Epidermal melanocyte (primary cell): Measurements from ENCODE around the gene LHX1.
A peak's percentile ranks its signal among the peaks of the same experiment; 100 is the strongest.

Experiments used
- DNase-seq: peaks from one replicate; pipeline ENCODE4 v3.0.0; 2011; ENCODE audit warnings: low spot score; ENCODE audit not compliant: insufficient read length

LHX1 gene

GRCh38 chr17:36937959-36938565 is 787 bp downstream of the LHX1 start:
- no peak for DNase-seq

GRCh38 chr17:36938566-36939051 is 1.3 kb downstream of the LHX1 start:
- no peak for DNase-seq

DNA sequence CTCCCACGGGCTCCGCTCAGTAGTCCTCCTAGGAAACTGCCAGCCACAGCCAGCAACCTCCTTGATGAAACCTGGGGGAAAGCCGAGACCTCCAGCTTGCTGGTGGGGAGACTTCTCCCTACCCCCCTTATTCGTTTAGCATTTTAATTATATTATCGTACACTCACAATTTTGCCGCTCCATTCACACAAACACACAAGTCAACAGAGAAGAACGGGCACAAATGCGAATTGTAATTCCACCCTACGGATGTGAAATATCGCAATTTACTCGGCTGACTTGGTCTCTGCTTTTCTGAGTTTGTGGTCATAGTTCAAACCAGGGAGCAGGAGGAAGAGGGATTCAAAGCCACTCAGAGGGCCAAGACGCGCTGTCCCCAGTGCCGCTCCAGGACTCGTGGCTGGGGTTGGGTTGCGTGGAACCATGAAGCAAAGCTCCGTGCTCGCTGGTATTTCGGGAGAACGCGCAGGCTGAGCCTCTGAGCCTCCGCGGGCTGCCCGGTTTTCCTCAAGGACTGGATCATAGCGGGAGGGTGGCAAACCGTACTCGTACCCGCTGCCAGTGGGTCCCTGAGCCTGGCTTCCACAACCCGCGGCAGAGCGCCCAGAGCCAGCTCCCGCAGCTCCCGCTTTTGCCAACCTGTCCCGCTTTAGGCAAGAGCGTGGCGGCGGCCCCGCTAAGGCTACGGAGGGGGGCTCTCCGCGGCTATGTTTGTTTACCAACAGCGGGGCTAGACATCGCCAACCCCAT is 2.0 kb downstream of the LHX1 start:
- DNase-seq: no peak

DNA sequence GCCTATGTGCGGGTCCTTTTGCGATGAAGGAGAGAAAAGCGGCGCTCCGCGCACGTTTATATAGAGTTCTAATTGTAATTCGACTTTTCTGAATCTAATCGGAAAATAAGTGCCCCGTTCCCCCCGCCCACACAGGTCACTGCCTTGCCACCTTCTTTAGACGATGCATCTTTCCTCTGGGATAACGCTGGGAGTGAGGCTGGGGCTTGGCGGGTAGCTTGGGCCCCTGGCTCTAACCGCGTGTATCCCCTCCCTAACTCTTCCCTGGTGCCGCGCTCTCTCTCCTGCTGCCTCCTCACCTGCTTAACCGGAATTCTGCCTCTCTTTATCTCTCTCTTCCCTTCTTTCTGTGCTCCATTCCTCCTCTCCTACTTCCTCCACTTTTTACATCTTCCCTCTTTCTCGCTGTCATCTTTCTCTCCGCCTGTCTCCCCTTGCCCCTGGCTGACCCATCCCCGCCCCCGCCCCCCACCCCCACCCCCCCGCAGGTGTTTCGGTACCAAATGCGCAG is 2.6 kb downstream of the LHX1 start:
- no peak for DNase-seq

DNA sequence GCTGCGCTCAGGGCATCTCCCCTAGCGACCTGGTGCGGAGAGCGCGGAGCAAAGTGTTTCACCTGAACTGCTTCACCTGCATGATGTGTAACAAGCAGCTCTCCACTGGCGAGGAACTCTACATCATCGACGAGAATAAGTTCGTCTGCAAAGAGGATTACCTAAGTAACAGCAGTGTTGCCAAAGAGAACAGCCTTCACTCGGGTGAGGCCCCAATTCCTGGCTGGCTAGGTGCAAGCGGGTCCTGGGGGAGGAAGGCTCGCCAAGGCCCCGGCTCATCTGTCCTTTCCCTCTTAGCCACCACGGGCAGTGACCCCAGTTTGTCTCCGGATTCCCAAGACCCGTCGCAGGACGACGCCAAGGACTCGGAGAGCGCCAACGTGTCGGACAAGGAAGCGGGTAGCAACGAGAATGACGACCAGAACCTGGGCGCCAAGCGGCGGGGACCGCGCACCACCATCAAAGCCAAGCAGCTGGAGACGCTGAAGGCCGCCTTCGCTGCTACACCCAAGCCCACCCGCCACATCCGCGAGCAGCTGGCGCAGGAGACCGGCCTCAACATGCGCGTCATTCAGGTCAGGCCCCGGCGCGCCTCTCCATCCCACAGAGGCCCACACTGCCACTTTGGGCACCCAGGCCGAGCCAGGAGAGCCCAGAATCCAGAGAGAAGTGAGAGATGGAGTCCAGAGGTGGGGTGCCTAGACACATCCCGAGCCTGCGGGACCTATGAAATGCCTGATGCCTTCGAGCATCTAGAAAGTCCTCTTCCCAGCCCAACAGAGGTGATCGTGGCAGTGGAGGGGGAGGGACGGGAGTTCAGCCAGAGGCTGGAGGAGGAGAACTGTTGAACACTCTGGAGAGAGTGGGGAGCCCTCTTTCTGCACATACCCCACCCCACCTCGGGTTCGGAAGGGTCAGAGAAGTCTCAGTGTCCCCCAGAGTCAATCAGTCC is 3.3 kb downstream of the LHX1 start:
- DNase-seq: no peak

DNA sequence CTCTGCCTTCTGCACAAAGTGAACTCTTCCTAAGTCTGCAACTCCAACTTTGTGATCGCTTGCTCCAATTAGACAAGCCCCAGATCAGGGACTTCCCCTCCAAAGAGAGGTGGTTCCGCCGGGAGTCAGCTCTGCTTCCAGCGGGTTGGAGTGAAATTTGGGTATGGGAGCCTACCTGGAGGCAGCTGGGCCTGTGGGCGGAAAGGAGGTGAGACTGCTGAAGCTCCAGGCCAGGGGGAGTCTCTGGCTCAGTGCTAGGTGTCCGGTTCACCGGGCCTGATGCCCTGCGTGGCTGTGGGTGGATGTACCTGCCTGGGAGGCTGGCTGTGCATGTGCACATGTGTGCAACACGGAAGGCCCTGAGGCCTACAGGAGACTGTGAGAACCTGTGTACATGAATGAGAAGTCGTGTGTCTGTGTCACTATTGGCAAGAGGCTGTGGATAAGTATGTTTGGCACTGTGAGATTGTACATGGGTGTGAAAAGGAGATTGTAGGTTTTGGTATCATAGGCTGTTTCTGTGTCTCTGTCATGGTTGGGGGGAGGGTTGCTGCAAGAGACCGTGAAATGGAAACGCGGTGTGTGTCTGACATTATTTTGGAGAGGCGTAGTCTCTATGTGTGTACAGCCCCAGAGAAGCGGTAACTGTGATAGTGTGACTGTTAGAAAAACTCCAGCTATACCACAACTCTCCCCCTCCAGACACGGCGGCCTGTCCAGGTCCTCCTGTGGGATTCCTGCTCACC is 4.2 kb downstream of the LHX1 start:
- DNase-seq: no peak

DNA sequence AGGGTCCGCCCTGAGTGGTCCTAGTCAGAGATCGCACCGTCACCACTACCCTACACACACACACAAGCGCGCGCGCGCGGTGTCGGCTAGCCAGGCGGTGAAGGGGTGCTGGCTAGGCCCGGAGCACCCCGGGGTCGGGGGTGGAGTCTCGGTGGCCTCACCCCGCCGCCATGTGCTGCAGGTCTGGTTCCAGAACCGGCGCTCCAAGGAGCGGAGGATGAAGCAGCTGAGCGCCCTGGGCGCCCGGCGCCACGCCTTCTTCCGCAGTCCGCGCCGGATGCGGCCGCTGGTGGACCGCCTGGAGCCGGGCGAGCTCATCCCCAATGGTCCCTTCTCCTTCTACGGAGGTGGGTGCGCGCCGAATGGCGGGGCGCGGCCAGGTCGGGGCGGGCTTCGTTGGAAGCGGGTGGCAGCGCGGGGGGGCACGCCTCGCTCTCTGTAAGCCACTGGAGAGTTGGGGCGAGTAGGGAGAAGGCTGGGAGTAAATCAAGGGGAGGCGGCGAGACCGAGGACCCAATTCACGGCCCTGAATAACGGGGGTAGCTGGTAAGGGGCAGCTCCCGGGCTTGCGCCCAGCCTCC is 4.8 kb downstream of the LHX1 start:
- no peak for DNase-seq

DNA sequence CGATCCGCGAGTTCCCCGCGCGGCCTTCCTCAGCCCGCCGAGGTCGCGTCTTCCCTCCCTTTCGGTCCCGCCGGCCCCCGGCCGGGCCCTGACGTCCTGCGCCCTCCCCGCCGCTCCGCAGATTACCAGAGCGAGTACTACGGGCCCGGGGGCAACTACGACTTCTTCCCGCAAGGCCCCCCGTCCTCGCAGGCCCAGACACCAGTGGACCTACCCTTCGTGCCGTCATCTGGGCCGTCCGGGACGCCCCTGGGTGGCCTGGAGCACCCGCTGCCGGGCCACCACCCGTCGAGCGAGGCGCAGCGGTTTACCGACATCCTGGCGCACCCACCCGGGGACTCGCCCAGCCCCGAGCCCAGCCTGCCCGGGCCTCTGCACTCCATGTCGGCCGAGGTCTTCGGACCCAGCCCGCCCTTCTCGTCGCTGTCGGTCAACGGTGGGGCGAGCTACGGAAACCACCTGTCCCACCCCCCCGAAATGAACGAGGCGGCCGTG is 5.4 kb downstream of the LHX1 start:
- no peak for DNase-seq

GRCh38 chr17:36943250-36944191 is 6.2 kb downstream of the LHX1 start:
- no peak for DNase-seq

DNA sequence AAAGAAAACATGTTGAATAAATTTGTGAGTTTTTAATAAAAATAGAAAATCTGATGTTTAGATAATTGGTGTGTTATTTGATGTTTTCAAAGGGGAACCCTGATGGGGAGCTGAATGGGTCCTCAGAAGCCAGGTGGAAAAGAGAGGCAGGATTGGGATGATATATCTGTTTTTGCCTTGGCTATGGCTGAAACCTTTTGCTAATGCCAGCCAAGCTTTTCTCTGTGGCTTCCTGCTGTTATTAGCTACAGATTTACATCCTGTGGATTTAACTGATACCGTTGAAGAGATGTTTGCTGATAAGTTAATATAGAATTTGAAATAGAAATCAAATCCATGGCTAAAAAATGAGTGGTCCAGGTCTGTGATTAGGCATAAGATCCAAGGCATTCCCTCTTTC is 7.3 kb downstream of the LHX1 start:
- no peak for DNase-seq

DNA sequence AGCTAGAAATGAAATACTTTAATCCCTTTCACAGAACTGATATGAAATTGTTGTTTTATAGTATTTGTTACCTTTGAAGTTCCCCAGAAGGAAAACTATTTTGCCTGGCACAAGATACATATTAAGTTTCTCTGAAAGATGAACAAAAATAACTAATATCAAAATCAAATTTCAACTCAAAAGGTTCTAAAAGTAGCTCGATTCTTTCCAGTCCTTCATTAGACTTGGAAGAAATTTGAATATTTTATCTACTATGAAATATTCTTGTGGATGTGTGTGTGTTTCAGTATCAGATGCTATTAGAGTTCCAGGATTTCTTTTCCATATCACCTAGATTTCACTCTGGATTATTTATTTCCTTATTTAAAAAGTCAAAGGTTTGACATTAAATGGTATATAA is 7.9 kb downstream of the LHX1 start:
- no peak for DNase-seq

DNA sequence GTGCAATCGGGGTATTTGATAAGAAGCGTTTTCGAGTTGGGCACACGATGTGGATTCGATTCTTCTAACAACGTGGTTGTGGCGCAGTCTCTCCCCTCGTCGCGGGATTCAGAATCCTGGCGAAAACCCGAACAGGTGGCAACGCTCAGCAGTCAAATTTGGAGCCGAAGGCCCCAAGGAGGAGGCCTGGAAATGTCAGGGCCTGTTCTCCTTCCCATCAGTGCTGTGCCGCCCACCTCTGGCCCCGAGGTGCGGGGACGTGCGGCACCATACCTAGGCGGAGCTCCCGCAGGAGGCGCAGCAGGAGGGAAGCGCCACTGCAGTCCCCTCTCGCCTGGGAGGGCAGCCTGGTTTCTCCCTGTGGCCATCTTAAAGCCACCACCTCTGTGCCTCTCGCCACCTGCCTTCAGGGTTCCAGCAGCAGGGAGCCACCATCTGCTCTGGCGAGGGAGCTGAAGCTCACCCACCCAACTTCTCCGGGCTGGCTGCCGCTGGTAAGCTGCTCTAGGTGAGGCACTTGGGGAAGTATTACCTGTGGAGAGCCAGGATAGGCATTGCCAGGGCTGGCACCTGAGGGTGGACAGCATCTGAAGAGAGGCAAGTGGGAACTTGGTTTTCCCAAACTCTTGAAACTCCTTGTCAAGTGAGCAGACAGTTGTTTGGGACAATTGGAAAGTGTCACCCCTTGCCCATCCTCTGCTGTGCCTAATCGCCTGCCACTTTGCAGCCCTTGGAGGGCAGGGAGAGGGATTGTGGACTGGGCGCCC is 8.9 kb downstream of the LHX1 start:
- DNase-seq: no peak

DNA sequence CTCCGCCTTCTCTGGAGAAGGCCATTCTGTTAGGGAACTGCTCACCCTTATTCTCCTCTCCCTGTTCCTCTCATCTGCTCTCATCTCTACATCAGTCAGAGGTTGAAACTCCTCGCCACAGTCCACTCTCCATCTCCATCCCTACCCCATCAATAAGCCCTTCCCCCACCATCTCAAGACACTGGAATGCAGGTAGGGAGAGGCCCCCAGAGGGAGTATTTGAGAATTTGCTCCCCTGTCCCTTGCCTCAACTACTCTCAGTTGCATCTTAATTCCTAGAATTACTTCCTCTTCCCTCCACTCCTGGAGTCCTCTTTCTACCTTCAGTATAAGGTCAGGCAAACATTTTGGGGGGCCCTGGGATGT is 9.4 kb downstream of the LHX1 start:
- no peak for DNase-seq

GRCh38 chr17:36947922-36948716 is 10.8 kb downstream of the LHX1 start:
- DNase-seq: no peak

GRCh38 chr17:36948717-36949460 is 11.6 kb downstream of the LHX1 start, which contains the start of gene AATF:
TSS of gene AATF (plus strand) at chr17:36948954. CDS start at chr17:36949126, 172 bp downstream.
- DNase-seq: peak; percentile 98

DNA sequence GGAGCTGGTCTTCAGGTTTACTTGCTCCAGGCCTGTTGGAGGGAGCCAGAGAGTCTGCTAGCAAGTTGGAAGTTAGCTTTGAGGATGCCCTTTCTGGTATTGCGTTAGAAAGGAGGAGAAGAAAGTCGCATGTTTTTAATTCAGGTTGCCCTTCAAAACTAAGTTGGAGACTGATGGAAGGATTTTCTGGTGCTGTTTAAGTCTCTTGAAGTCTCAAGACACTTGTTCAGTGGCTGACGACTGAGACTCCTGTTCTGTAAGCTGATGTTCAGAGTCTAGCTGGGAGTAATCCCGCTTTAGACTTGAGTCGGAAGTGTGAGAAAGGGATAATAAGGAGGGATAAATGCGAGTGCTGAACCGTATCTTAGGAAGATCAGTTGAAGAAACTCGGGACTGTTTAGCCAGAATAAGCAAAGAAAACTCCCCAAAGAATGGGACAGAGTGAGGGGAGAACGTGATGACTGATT is 12.2 kb downstream of the LHX1 start:
- DNase-seq: no peak

- DNase-seq: no peak
Measured at GRCh38 chr17:36950027-36950426, 12.8 kb downstream of the LHX1 start.
